Gastrocnemius medialis (tissue), 4 donors: ENCODE measurements around the gene SLC22A9.

Experiments used
- CTCF ChIP-seq, 5 experiments: fragments of 450-650 bp in 3 of 5; fragments of 200-600 bp in 2 of 5; sonication (generic) in 2 of 5; IDR thresholded peaks in 4 of 5; conservative IDR thresholded peaks in 1 of 5; 1 replicate in 4 of 5; 2 replicates in 1 of 5; pipeline ENCODE4 v1.5.1; 2016 to 2019; ENCODE audit warnings: antibody characterized with exemption in 5 of 5, mild to moderate bottlenecking in 3 of 5, moderate library complexity in 3 of 5
- POLR2A ChIP-seq, 2 donors: fragments of 450-650 bp; IDR thresholded peaks; one replicate each; pipeline ENCODE4 v1.6.1; 2017; ENCODE audit warnings: antibody characterized with exemption in 2 of 2, mild to moderate bottlenecking in 2 of 2, moderate library complexity in 2 of 2

DNA sequence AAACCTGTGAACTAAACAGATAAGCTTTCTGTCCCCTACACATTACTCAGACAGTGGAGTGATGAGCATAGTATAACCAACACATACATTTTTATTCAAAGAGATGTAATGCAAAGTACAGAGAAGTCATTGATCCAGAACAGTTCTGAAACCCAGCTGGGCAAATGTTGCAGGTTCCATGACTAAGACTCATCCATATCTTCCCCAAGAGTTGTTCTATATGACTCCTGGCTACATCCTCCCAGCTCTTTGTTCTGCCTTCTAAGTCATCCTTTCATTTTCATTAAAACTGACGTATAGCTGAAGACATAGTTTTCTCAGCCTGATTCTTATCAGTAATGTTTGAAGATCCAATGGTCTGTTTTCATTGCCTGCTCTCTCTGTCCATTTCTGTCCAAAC is 74.1 kb downstream of the SLC22A9 start:
- no peak for TF ChIP-seq POLR2A (IDR thresholded peaks at IDR 0.05)
- no peak for TF ChIP-seq CTCF (IDR thresholded peaks at IDR 0.05 in 4 of 5, conservative IDR thresholded peaks at IDR 0.05 in 1 of 5)
